ENCODE measurements around the gene SORBS1.

Gene SORBS1

DNA sequence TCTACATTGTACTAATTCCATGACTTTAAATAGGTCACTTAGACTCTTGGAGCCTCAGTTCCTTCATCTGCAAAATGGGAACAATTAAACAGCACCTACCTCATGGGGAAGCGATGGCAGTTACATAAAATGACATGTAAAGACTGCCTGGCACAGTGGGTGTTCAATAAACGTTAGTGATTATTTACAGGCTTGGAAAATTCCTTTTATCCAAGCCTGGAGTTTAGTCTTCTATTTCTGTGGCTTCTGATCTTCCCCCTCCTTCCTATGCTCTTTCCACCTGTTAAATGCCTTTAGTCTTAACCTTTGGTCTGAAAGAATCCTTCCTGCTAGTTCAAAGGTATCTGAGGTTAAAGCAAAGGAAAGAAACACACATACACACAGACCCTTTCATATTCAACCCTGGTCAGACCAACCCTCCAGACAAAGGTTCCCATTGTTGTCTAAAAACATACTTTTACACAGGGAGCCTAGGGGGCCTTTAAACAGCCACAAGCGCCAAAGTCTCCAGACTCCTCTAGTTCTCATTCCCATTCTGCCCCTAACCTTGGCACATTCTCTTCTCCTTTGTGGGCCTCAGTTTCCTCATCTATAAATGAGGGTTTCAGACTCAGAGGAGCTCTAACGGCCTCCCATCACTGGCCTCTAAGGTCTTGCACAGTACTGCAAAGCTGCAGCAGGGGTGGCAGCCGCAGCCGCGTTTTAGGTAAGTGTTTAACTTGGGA, 21.4 kb downstream of the SORBS1 start:
- DNase-seq (ENCODE audit: low read depth): no peak

DNA sequence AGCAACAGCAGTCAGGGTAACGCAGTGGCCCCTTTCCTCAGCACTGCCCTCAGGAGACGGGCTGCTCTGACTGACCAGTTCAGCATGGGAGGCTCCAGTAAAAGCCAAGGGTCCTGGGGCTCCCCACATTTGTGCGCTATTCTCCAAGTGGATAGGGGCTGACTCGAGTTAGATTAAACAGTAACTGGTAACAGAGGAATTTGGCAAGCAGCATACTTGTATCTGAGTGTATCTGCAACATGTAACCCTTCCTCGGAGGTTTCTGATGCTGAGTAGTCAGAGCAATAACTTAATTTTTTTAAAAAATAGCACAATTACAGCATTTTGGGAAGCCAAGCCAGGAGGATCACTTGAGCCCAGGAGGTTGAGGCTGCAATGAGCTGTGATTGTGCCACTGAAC, 22.8 kb downstream of the SORBS1 start:
- DNase-seq (ENCODE audit: low read depth): no peak

DNA sequence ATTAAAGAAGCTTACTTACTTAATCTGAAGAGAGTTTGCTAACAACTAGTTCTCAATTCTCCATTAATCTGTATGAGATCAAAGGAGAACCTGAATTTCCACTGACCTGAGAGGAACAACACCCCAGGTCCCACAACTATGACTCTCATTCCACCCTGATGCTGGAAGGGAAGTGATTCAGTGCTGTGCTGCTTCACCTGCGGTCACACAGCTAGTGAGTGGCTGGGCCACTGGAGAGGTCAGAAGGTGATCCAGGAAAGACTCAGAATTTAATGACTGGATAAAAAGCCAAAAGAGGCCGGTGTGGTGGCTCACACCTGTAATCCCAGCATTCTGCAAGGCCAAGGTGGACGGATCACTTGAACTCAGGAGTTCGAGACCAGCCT, 23.6 kb downstream of the SORBS1 start:
- no peak for DNase-seq (ENCODE audit: low read depth)

GRCh38 chr10:95536894-95537541, 24.2 kb downstream of the SORBS1 start:
- DNase-seq (ENCODE audit: low read depth): no peak

GRCh38 chr10:95536017-95536416, 25.2 kb downstream of the SORBS1 start:
- peak; percentile 13 for DNase-seq (ENCODE audit: low read depth)

DNA sequence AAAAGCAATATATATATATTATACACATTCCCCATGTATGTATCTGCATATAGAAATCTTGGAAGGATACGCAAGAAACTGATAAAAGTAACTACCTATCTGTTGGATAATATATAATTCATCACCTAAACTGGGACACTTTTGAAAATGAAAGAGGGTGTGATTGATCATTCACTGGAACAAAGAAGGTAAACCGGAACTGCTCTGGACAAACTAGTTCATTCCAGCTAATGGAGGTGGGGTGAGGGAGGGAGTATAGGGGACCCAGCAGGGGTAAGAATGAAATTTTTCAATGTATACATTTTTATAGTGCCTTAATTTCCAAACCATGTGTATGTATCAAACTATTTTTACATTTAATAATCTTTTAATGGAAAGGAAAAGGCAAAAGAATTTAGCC, 25.6 kb downstream of the SORBS1 start:
- DNase-seq (ENCODE audit: low read depth): no peak

GRCh38 chr10:95533590-95533989, 27.6 kb downstream of the SORBS1 start:
- no peak for DNase-seq (ENCODE audit: low read depth)

DNA sequence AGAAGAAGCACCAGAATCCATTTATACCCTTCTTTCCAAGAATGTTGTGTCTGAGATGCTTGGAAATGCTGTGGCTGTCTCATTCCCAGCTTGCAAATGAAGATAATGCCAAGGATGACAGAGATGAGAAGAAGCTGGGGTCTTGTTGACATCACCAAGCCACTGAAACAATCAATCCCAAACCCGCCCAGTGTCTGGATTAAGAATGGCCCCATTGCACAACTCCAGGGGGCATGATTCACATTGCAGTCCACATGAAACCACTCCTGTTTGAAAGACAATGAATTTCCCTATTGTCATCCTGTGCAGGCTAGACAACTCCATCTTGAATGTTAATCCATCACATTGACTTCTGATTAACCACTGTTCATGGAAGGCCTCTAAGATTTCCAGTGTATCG, 28.6 kb downstream of the SORBS1 start:
- no peak for DNase-seq (ENCODE audit: low read depth)

DNA sequence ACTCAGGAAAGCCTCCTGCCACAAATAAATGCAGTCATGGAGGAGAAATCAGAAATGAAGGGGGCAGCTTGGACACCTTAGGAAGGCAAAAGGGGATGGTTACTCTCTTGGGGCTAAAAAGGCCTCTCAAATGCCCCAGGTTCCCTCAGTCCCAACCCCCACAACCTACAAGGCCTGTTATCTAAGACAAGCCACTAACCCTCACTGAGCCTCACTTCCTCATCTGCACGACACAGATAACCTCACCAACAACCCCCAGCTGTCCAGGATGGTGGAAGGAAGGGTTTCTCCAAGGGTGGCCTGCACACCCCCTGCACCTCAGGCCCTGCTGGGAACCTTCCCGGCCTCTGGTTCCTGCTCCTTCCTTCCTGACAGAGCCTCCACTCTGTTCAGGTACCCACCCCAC, 29.2 kb downstream of the SORBS1 start:
- DNase-seq (ENCODE audit: low read depth): no peak

- no peak for DNase-seq (ENCODE audit: low read depth)
These were observed 29.9 kb downstream of the SORBS1 start for GRCh38 chr10:95531058-95531809.

- DNase-seq (ENCODE audit: low read depth): no peak
These were observed 30.6 kb downstream of the SORBS1 start for GRCh38 chr10:95530561-95530960.

- DNase-seq (ENCODE audit: low read depth): no peak
These were observed 31.1 kb downstream of the SORBS1 start for GRCh38 chr10:95530029-95530428.

GRCh38 chr10:95526044-95526443, 35.1 kb downstream of the SORBS1 start:
- no peak for DNase-seq (ENCODE audit: low read depth)

- DNase-seq (ENCODE audit: low read depth): no peak
These were observed 36.1 kb downstream of the SORBS1 start for GRCh38 chr10:95525033-95525418.

DNA sequence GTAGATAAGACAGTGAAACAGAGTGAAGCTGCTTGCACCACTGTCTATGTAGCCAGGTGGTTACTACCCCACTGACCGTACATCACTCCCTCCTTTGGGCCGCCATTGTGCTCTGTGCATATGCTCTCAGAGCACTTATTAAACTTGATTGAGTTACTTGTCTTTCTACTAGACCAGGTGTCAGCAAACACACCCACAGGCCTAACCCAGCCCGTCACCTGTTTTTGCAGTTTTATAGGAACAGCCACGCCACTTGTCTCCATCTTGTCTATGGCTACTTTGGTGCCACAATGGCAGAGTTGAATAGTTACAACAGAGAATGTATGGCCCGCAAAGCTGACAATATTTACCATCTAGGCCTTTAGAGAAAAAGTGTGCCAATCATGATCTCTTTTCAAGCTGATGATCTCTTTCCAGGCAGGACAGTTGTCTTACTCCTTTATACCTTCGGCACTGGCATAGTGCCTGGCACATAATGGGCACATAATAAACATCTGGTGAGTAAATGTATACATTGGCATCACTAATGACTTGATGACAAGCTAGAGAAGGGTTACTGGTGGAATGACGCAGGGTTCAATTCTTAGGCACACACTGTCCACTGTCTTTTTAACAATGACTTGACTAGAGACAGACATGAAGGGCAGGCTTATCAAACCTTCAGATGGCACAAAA, 36.7 kb downstream of the SORBS1 start:
- no peak for DNase-seq (ENCODE audit: low read depth)

DNA sequence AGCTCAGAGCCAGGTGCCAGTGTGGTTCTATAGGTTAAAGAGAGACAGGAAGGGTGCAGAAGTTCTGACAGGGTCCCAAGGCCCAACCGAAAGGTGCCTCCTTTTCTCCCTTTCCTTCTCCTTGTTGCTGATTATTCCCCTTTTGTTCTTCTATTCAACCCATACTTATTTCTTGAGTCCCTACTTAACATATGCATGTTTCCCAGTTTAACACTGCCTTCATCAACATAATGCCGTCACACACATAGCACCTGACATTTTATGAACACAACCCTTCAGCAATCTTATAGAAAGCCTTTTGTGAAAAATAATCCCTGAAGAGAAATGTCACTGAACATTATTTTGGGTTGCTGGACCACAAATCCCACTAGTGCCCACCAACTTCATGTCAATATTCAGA, 39.1 kb downstream of the SORBS1 start:
- DNase-seq (ENCODE audit: low read depth): no peak

- DNase-seq (ENCODE audit: low read depth): no peak
These were observed 40.6 kb downstream of the SORBS1 start for GRCh38 chr10:95520617-95521016.

GRCh38 chr10:95518455-95519452, 42.4 kb downstream of the SORBS1 start:
- no peak for DNase-seq (ENCODE audit: low read depth)

DNA sequence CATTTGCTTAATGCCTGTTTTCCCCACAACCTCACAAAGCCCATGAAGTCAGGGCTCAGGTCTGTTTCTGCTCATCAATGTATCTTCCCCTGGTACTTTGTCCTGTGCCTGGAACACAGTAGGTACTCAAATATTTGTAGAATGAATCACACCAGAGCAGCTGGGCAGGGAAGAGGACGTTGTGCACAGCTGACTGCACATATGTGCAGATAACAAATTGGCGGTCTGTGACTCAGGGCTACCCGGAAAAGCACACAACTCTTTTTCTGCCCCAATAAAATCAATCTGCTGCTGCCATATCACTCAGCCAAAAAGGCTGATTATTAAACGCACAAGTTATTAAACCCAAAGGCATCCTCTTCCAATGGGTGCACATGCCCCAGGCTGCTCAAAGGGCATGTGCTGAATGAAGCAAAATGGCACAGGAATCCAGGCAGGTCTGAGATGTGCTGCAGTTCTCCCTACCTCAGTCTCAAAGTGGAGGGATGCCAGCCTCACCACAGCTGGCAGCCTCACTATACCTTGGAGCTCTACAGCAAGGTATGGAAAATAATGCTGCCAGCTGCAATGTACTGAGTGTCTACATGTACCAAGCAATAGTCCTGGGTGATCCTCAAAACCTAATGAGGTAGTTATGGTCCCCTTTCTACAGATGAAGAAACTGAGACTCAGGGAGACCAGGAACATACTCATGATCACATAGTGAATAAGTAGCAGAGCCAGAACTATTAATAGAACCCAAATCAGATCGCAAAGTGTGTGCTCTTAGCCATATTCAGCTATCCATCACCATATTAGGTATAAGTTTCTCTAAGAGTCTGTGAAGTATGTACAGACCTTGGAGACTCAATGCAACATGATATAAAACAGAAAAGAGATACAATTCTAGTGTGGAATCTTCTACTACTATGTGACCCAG, 43.4 kb downstream of the SORBS1 start:
- DNase-seq (ENCODE audit: low read depth): peak; percentile 60

GRCh38 chr10:95516774-95517373, 44.3 kb downstream of the SORBS1 start:
- DNase-seq (ENCODE audit: low read depth): no peak

All from iris pigment epithelial cell (primary cell).